NCI-H2227 (cell line): Measurements from ENCODE around the gene RHBDF1.
"Not testable (repeated sequence)": the region's sequence is repeated elsewhere in the genome, so short reads cannot be mapped to it uniquely, and the experiment has no call there.

Source experiments
- DNase-seq: peaks from one replicate; lab custom pipeline; 2025; ENCODE audit not compliant: unreplicated experiment; lab: John Stamatoyannopoulos, UW

The RHBDF1 gene

GRCh38 chr16:60929-61878, 11.2 kb downstream of the RHBDF1 start:
- DNase-seq: no peak

GRCh38 chr16:60166-60565, 12.3 kb downstream of the RHBDF1 start:
- no peak for DNase-seq

GRCh38 chr16:59440-60059, 12.9 kb downstream of the RHBDF1 start:
- DNase-seq: no peak

- no peak for DNase-seq
These were observed 13.7 kb downstream of the RHBDF1 start for GRCh38 chr16:58491-59439.

GRCh38 chr16:57711-58110, 14.7 kb downstream of the RHBDF1 start:
- no peak for DNase-seq

GRCh38 chr16:56231-56927, 16.1 kb downstream of the RHBDF1 start:
- no peak for DNase-seq

- DNase-seq: no peak
These were observed 16.8 kb downstream of the RHBDF1 start for GRCh38 chr16:55571-56136.

- DNase-seq: no peak
These were observed 18.2 kb downstream of the RHBDF1 start for GRCh38 chr16:54237-54581.

- DNase-seq: peak; percentile 95
These were observed 18.8 kb downstream of the RHBDF1 start, which contains the start of the genes POLR3K and SNRNP25 for GRCh38 chr16:53346-54236. POLR3K (minus strand) TSS chr16:53608; CDS start chr16:53586, 22 bp downstream. SNRNP25 (plus strand) TSS chr16:53828; CDS start chr16:54017, 189 bp downstream.

- DNase-seq: no peak
These were observed 21.5 kb downstream of the RHBDF1 start for GRCh38 chr16:50769-51591.

- DNase-seq: no peak
These were observed 25.2 kb downstream of the RHBDF1 start for GRCh38 chr16:47234-47633.

- DNase-seq: not testable (repeated sequence)
These were observed 25.9 kb downstream of the RHBDF1 start for GRCh38 chr16:46510-46909.

- DNase-seq: no peak
These were observed 27.0 kb downstream of the RHBDF1 start for GRCh38 chr16:45454-45853.

GRCh38 chr16:44655-45054, 27.8 kb downstream of the RHBDF1 start:
- no peak for DNase-seq

- DNase-seq: no peak
These were observed 29.1 kb downstream of the RHBDF1 start for GRCh38 chr16:43294-43693.

GRCh38 chr16:42691-43090, 29.7 kb downstream of the RHBDF1 start:
- DNase-seq: no peak

GRCh38 chr16:42069-42457, 30.4 kb downstream of the RHBDF1 start:
- no peak for DNase-seq

GRCh38 chr16:41439-42068, 30.9 kb downstream of the RHBDF1 start:
- DNase-seq: no peak
